NCI-H1105 treated with DMSO at 0.1 percent for 48 hours (cell line): Measurements from ENCODE around the gene PM20D1.
A peak's percentile ranks its signal among the peaks of the same experiment; 100 is the strongest.

Source experiments
- DNase-seq: peaks from one replicate; lab custom pipeline; 2025; lab: John Stamatoyannopoulos, UW

The PM20D1 gene

GRCh38 chr1:205804605-205805004 lies 45.3 kb downstream of the PM20D1 start:
- DNase-seq = no peak

- no peak for DNase-seq
Measured at GRCh38 chr1:205803986-205804385, 45.9 kb downstream of the PM20D1 start.

GRCh38 chr1:205802060-205802459 lies 47.9 kb downstream of the PM20D1 start:
- no peak for DNase-seq

DNA sequence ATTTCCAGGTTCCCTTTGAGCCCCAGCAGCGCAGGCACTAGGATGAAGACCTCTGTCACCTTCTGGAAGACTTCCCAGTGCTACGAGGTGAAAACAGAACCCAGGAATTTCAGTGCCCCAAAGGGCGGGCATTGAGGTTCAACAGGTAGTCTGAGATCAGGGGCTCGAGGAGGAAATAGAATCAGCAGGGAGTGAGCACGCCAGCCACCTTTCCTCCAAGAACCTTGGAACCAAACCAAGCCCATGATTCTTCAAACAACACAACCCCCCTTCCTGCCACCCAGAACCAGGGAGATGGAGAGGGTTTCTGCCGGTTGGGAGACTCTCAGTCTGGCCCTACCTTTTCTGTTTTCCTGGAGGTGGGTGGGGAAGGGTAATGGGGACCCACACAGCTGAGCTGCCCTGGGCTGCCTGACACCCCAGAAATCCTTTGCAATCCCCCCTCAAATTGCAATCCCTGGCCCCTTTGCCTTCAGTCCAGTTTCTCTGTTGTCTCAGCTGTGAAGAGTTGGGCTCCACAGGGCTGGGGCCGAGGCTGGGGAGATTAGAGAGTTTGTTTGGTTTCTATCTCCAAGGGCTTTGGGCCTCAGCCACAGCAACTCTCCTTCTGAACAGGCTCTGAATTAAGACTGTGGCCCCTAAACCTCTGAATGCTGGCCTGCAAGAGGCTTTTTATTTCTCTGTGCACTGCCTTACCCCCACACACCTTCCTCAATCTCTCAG lies 48.8 kb downstream of the PM20D1 start:
- no peak for DNase-seq

DNA sequence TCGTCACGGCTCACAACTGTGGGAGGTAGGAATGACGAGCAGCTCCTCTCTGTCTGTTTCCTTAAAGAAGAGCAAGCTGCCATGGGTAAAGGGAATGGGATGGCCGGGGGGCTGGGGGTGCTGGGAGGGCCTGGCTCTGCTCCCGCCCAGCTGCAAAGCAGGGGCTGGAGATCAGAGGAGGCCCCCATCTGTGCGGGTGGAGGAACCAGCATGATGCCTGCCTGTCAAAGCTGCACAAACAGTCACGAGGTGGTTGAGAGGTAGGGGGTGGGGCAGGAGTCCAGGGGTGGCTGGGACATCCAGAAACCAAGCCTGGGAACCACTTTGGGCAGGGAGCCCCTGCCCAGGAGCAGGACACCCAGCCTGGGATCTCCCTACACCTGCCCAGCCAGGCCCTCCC lies 49.5 kb downstream of the PM20D1 start:
- no peak for DNase-seq

GRCh38 chr1:205798577-205798976 lies 51.4 kb downstream of the PM20D1 start:
- DNase-seq = no peak

- DNase-seq = no peak
Measured at GRCh38 chr1:205797168-205797567, 52.8 kb downstream of the PM20D1 start.

DNA sequence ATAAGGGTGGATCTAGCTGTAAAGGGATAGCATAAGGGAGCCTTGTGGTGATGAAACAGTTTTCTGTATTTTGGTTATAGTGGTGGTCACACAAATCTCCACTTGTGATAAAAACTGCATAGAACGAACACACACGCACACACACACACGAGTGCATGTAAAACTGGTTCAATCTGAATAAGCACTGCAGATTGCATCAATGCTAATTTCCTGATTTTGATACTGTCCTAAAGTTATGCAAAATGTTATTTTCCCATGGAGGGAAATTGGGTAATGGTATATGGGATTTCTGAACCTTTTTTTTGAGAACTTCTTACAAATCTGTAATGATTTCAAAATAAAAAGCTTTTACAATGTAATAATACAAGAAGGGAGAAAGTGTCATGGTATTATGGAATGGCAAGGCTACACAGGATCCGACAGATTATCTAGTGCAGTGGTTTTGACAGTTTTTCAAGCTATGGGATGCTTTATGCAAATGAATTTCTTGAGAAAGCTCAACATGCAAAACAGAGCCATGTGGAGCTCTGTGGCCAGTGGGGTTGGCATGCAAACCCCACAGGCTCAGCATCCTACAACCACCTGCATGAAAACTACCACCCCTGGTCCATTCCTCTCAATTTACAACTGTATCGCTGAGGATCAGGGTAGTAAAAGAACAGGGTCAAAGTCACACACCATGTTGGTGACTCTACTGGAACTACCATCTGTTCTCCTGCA lies 55.8 kb downstream of the PM20D1 start:
- DNase-seq = no peak

DNA sequence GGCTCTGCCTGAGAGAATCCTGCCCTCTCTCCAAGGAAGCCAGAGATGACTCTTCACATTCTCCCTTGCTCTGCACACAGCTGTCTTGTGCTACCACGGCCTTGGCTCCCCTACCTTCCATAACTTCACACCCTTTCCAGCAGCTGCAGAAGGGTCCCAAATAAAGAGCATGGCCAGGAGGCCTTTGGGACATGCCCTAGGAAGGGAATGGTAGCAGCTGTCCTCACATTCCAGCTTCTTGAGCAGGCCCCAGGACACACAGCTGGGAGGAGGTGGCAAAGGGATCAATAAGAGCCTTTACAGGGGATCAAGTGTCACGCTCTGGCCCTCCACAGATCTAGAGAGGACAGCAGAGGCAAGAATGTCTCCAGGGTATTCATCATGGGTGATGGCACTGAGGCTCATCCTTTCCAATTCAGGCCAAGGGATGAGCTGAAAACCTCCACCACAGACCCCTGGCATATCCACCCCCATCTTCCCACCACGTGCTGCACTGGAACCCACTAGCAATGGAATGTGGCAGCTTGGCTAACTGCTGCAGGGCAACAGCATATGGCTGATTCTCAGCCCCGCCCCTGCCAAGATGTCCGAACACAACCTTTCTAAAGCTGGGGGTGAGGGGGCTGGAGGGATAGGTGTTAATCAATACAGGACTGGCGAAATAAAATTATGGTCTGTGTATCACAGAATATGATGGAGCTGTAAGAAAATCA lies 56.8 kb downstream of the PM20D1 start:
- DNase-seq = no peak

DNA sequence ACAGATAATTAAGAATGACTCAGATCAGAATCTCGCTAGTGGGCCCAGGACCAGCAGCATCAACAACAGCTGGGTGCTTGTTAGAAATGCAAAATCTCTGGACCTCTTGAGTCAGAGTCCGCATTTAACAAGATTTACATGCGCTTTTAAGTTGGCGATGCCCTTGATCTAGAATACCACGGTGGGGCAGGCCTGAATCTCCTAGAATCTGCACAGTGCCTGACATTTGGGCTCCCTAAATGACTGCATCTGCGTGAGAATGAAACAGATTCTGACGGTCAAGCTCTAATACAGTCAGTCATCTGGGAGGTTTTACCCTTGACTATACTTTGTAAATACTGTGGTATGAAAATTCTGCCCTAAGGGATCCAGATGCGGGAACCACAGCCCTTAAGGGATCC lies 57.5 kb downstream of the PM20D1 start:
- DNase-seq = no peak

DNA sequence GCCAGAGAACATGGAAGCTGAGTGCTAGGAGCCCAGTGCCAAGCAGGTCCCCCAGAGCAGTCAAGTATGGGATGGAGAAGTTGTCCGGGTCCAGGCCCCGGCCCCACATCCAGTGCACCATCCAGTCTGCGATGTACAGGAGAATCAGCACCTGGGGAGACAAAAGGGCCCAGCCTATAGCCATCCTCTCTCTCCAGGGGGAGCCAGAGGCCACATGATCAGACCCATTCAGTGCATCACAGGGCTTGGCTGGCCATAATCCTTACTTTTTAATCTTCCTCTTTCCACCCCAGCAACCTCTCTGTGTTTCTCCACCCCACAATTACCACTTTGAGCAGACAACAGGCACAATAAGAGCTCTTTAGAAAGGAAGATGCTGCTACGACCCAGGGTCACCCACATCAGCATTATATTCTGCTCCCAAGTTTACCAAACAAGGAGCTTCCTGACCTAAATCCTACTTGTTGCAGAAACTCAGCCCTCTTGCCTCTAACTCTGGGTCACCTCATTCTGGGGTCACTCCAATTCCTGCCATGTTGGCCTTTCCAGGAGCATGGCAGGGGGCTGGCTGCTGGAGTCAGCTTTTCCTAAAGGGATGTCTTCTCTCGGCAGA lies 58.3 kb downstream of the PM20D1 start:
- peak; percentile 53 for DNase-seq

DNA sequence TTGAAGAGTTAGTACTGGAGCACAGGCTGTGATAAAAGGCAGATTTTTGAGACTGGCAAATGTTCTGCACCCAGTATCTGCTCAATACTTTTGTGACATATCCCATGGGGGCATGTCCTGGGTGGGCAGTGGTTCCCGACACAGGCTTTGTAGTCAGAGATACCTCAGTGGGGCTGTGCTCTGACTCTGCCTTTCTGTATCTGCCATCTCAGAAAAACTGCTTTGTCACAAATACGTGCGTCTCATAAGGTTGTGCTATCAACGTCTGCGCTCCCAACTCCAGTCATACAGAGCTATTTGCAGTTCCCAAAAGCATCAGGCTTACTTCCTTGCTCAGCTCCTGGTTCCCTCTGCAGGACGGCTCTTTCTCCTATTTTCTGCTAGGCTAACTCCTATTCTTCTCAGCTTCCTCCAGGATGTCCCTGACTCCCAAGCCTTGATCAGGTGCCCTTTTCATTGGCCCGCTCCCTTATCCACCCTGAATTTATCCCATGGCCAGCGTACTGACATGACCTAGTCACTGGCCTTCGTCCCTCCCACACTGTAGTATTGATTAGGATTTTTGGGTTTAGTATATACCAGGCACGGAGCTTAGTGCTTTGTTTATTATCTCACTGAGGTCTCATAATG lies 62.5 kb downstream of the PM20D1 start:
- DNase-seq = no peak

DNA sequence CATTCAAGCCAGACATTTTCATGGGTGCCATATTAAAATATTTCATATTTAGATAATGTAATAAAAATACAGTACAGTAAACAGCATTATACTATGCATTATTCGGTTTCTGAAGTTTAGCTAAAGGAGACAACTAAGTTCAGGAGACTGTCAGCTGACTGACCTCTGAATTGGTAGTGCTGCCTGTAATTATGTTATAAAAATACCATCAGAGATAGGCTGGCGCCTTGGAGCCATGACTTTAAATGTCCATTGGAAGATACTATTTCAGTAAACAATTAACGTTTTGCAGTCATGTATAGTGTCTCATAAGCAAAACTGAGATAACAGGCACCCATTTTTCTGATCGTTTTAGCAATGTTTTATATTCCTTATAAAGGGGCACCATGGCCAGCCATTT lies 63.3 kb downstream of the PM20D1 start:
- no peak for DNase-seq

- no peak for DNase-seq
Measured at GRCh38 chr1:205785446-205785845, 64.5 kb downstream of the PM20D1 start.

DNA sequence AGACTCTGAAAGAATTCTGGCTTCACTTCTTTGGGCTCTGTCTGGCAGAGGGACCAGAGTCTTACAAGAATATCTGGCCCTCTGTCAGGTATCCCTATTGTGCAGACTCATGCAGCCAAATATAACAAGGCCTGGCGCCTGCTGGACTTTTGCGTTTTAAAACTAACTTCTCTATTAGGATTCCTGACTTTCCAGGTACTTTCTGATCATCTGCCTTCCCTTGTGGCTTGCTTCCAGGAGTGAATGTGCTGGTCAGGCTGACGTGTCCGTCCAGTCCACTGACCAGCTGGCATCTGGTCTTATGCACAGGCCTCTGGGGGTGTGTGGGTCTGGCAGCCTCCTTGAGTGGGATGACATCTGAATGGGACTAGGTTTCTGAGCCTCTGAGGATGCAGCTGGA lies 66.0 kb downstream of the PM20D1 start:
- DNase-seq = no peak

- DNase-seq = no peak
Measured at GRCh38 chr1:205783433-205783795, 66.5 kb downstream of the PM20D1 start.

DNA sequence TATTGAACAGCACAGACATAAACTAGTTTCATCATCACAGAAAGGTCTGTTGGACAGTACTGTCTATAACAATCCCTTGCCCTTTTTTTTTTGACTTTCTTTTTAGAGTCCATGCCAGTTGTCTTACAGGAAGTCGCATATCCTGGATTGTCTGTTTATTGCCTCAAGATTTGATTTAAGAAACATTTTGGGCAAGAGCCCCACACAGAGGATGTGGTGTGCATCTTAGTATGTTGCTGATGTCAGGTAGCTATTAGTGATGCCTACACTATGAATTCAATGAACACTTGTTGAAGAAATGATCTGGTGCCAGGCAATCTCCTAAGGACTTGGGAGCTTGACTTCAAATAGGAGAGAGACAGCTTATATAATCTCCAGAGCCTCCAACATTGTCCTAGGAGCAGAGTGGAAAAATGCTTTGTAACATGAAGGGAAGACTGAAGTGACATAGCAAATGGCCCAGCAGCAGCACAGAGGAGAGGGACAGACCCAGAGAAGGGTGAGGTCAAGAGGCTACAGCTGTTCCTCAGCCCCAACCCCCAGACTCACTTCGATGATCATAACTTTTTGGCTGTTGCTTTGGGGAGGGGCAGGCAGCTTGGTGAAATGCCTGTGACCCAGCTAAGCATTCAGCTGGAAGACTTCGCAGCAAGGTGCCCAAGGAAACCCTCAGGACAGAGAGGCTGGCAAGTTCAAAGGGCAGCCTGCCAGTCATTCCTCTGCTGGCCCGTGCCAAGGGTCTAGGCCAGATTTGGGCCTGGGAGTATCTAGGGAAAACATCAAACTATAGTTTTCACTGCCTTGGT lies 67.1 kb downstream of the PM20D1 start:
- no peak for DNase-seq

DNA sequence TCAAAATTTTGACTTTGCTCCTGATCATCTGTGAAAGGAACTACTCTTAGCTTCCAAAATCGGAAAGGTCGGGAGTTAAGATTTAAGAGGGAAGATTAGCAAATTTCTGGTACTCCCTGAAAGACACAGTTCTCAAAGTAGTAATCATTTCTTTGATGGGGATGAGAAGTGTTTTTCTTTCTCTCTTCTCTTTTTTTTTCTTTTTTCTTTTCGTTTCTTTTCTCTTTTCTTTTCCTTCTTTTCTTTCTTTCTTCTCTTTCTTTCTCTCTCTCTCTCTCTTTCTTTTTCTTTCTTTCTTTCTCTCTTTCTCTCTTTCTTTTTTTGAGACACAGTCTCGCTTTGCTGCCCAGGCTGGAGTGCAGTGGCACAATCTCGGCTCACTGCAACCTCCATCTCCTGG lies 69.6 kb downstream of the PM20D1 start:
- no peak for DNase-seq
